ENCODE measurements around the gene NUP210. TPM values are rescaled to one million over a fixed set of nuclear protein-coding genes. Genes with fewer than 3 reads are reported as not detected.

Gene NUP210
- polyA plus RNA-seq, 1 of the 3 experiments (the other 2 are of a cell fraction) = 1.8 TPM

DNA sequence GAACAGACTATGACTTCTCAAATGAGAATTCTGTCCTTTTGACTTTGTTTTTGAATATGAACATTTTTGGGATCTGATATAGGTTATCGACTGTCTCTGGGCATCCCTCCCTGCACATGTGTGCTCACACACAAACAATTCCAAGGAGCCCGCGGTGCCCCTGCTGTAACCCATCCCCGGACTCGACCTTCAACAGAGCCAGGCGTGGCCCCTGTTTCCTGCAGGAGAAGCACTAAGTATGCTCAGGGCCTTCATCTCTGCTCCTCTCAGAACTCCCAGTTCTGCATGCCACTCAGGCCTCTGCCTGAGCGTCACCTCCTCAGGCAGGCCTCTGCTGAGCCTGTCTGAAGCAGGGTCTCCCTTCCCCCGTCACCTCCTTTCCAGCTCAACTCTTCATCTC lies 57.6 kb downstream of the NUP210 start:
- Histone ChIP-seq H2AFZ (ENCODE audit: low read depth) (no peak overlapping the region), H3K4me2 (no peak overlapping the region), H3K9ac (no peak overlapping the region), H4K20me1 (ENCODE audit: insufficient read depth) (no peaks in the 10 kb centered on the region), H3K36me3 (replicated peaks in 1 of 2; ENCODE audit: control insufficient read depth in 1 of 2, insufficient read depth in 2 of 2, low read length in 1 of 2) (peaks cover 0 to 5% of the 10 kb centered on the region in 2 experiments), H3F3A (replicated peaks; ENCODE audit: insufficient read depth) (no peaks in the 10 kb centered on the region), H3K27me3 (ENCODE audit: insufficient read depth) (no peaks in the 10 kb centered on the region), H3K4me3 (ENCODE audit: low read depth in 2 of 2, low read length in 1 of 2) (no peak overlapping the region), H3K4me1 (ENCODE audit: control insufficient read depth in 1 of 2, insufficient read depth in 2 of 2, low read depth in 1 of 2, low read length in 1 of 2) (no peaks in the 10 kb centered on the region), H3K27ac (ENCODE audit: low read depth in 2 of 2, low read length in 1 of 2) (no peak overlapping the region), H3K9me2 (no peaks in the 10 kb centered on the region), H3K9me3 (no peaks in the 10 kb centered on the region), H3K79me2 (ENCODE audit: insufficient read depth) (no peaks in the 10 kb centered on the region)
- no peak for DNase-seq
- POLR2A ChIA-PET = no interaction called here
- 83% methylated on average over 8 of the region's 8 CpGs for WGBS (ENCODE audit: low lambda C conversion rate)
- TF ChIP-seq RXRA (IDR thresholded peaks at IDR 0.05; ENCODE audit: borderline replicate concordance, low read depth) = no peak
- TF ChIP-seq EP300 (IDR thresholded peaks at IDR 0.05; ENCODE audit: borderline replicate concordance in 1 of 2, low read depth in 1 of 2, low read length in 1 of 2) = no peak
- TF ChIP-seq, protein P1, sequence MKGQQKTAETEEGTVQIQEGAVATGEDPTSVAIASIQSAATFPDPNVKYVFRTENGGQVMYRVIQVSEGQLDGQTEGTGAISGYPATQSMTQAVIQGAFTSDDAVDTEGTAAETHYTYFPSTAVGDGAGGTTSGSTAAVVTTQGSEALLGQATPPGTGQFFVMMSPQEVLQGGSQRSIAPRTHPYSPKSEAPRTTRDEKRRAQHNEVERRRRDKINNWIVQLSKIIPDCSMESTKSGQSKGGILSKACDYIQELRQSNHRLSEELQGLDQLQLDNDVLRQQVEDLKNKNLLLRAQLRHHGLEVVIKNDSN (IDR thresholded peaks at IDR 0.05; ENCODE audit: borderline replicate concordance, low read depth) = no peak
- TF ChIP-seq, protein P2, sequence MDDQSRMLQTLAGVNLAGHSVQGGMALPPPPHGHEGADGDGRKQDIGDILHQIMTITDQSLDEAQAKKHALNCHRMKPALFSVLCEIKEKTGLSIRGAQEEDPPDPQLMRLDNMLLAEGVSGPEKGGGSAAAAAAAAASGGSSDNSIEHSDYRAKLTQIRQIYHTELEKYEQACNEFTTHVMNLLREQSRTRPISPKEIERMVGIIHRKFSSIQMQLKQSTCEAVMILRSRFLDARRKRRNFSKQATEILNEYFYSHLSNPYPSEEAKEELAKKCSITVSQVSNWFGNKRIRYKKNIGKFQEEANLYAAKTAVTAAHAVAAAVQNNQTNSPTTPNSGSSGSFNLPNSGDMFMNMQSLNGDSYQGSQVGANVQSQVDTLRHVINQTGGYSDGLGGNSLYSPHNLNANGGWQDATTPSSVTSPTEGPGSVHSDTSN (IDR thresholded peaks at IDR 0.05) = no peak
- no peak for TF ChIP-seq SMC3 (IDR thresholded peaks at IDR 0.05; ENCODE audit: low read depth, low read length)
- no peak for TF ChIP-seq POLR2AphosphoS5 (IDR thresholded peaks at IDR 0.05; ENCODE audit: low read depth, low read length)
- TF ChIP-seq, protein P3, sequence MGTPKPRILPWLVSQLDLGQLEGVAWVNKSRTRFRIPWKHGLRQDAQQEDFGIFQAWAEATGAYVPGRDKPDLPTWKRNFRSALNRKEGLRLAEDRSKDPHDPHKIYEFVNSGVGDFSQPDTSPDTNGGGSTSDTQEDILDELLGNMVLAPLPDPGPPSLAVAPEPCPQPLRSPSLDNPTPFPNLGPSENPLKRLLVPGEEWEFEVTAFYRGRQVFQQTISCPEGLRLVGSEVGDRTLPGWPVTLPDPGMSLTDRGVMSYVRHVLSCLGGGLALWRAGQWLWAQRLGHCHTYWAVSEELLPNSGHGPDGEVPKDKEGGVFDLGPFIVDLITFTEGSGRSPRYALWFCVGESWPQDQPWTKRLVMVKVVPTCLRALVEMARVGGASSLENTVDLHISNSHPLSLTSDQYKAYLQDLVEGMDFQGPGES (IDR thresholded peaks at IDR 0.05; ENCODE audit: low read depth, low read length) = no peak
- no peak for TF ChIP-seq EZH2phosphoT487 (IDR thresholded peaks at IDR 0.05; ENCODE audit: borderline replicate concordance, low read depth)
- no peak for TF ChIP-seq TEAD4 (IDR thresholded peaks at IDR 0.05; ENCODE audit: borderline replicate concordance, insufficient read depth)
- CTCF ChIA-PET = interaction anchor here (1.0 kb wide), 1 partner anchor 8 kb away, joined by 3 read pairs; no protein-coding TSS in a partner anchor

DNA sequence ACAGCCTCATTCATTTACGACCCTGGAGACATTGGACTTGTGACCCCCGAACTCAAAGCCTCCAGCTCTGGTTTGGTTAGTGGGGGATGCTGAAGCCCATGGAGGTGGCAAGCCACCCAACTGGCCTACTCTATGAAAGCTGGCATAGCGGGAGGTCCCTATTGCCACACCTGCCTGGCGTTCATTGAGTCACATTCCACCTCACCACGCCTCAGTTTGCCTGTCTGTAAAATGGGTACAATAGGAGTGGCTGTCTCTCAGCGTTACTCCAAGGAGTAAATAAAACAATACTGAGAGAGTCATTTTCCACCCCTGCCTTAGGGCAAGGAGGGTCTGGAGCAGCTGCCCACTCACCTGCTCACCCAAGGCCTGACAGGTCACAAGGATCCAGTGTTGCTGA lies 60.2 kb downstream of the NUP210 start:
- Histone ChIP-seq H2AFZ (ENCODE audit: low read depth) (no peak overlapping the region), H3K9me3 (no peaks in the 10 kb centered on the region), H3K27me3 (ENCODE audit: insufficient read depth) (no peaks in the 10 kb centered on the region), H4K20me1 (ENCODE audit: insufficient read depth) (no peaks in the 10 kb centered on the region), H3K27ac (ENCODE audit: low read depth in 2 of 2, low read length in 1 of 2) (no peak overlapping the region), H3K9me2 (no peaks in the 10 kb centered on the region), H3K4me1 (ENCODE audit: control insufficient read depth in 1 of 2, insufficient read depth in 2 of 2, low read depth in 1 of 2, low read length in 1 of 2) (no peaks in the 10 kb centered on the region), H3K4me2 (no peak overlapping the region), H3K79me2 (ENCODE audit: insufficient read depth) (no peaks in the 10 kb centered on the region), H3F3A (replicated peaks; ENCODE audit: insufficient read depth) (no peaks in the 10 kb centered on the region), H3K9ac (no peak overlapping the region), H3K36me3 (replicated peaks in 1 of 2; ENCODE audit: control insufficient read depth in 1 of 2, insufficient read depth in 2 of 2, low read length in 1 of 2) (peaks cover 0 to 5% of the 10 kb centered on the region in 2 experiments), H3K4me3 (ENCODE audit: low read depth in 2 of 2, low read length in 1 of 2) (no peak overlapping the region)
- CTCF ChIA-PET = interaction anchor here (0.7 to 1.2 kb wide), 3 partner anchors 77 to 268 kb away, joined by 3 to 5 read pairs (median 3); no protein-coding TSS in a partner anchor
- no peak for DNase-seq
- POLR2A ChIA-PET = no interaction called here
- TF ChIP-seq TCF12 (IDR thresholded peaks at IDR 0.05) (no peak), YY1 (IDR thresholded peaks at IDR 0.05; ENCODE audit: low read depth) (no peak), FOXJ3 (CRISPR knock-in tag; IDR thresholded peaks at IDR 0.05) (no peak), RFX5 (IDR thresholded peaks at IDR 0.05; ENCODE audit: low read length) (no peak), POLR2AphosphoS5 (IDR thresholded peaks at IDR 0.05; ENCODE audit: low read depth, low read length) (no peak), EZH2phosphoT487 (IDR thresholded peaks at IDR 0.05; ENCODE audit: borderline replicate concordance, low read depth) (no peak), MXI1 (IDR thresholded peaks at IDR 0.05; ENCODE audit: low read depth, low read length) (no peak), NFIC (IDR thresholded peaks at IDR 0.05; ENCODE audit: borderline replicate concordance) (no peak), TAF1 (IDR thresholded peaks at IDR 0.05; ENCODE audit: borderline replicate concordance, low read depth, low read length) (no peak), FOXM1 (IDR thresholded peaks at IDR 0.05; ENCODE audit: low read depth) (no peak), RXRA (IDR thresholded peaks at IDR 0.05; ENCODE audit: borderline replicate concordance, low read depth) (no peak), NRF1 (IDR thresholded peaks at IDR 0.05; ENCODE audit: low read depth, low read length) (no peak)
- TF ChIP-seq, protein P2 (IDR thresholded peaks at IDR 0.05) = no peak
- TF ChIP-seq, protein P4, sequence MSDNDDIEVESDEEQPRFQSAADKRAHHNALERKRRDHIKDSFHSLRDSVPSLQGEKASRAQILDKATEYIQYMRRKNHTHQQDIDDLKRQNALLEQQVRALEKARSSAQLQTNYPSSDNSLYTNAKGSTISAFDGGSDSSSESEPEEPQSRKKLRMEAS (IDR thresholded peaks at IDR 0.05; ENCODE audit: low read depth) = no peak
- TF ChIP-seq, protein P3 (IDR thresholded peaks at IDR 0.05; ENCODE audit: low read depth, low read length) = no peak
- TF ChIP-seq, protein P5, sequence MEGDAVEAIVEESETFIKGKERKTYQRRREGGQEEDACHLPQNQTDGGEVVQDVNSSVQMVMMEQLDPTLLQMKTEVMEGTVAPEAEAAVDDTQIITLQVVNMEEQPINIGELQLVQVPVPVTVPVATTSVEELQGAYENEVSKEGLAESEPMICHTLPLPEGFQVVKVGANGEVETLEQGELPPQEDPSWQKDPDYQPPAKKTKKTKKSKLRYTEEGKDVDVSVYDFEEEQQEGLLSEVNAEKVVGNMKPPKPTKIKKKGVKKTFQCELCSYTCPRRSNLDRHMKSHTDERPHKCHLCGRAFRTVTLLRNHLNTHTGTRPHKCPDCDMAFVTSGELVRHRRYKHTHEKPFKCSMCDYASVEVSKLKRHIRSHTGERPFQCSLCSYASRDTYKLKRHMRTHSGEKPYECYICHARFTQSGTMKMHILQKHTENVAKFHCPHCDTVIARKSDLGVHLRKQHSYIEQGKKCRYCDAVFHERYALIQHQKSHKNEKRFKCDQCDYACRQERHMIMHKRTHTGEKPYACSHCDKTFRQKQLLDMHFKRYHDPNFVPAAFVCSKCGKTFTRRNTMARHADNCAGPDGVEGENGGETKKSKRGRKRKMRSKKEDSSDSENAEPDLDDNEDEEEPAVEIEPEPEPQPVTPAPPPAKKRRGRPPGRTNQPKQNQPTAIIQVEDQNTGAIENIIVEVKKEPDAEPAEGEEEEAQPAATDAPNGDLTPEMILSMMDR (IDR thresholded peaks at IDR 0.05) = no peak
- WGBS (ENCODE audit: low lambda C conversion rate) = 84% methylated on average over 6 of the region's 6 CpGs

All from SK-N-SH (cell line).